GM12891 (cell line): ENCODE results near the gene NCOA3.

ENCODE experiments used
- POLR2A ChIP-seq: IDR thresholded peaks from 2 replicates; pipeline ENCODE4 v1.6.1; 2011; ENCODE audit warnings: low read depth, low read length, control low read depth
- POLR2AphosphoS5 ChIP-seq: IDR thresholded peaks from 2 replicates; pipeline ENCODE4 v1.6.1; 2011; ENCODE audit warnings: low read depth, low read length, control low read depth
- SPI1 ChIP-seq: IDR thresholded peaks from 2 replicates; pipeline ENCODE4 v1.6.1; 2011; ENCODE audit warnings: low read depth, low read length, control low read depth

GRCh38 chr20:47499053-47499452, 2.6 kb upstream of the NCOA3 start:
- TF ChIP-seq SPI1: no peak
- no peak for TF ChIP-seq POLR2AphosphoS5
- TF ChIP-seq POLR2A: no peak
